22Rv1 (cell line): ENCODE results near the gene METAP1.
"Not testable (repeated sequence)": the region's sequence is repeated elsewhere in the genome, so short reads cannot be mapped to it uniquely, and the experiment has no call there.

Experiments
- H3K27ac ChIP-seq: fragments of 450-650 bp; 2 replicates; pipeline ENCODE4 v1.5.1; 2017
- ZFX ChIP-seq: fragments of 450-650 bp; IDR thresholded peaks from 2 replicates; pipeline ENCODE4 v1.6.1; 2017; ENCODE audit warnings: antibody characterized with exemption, borderline replicate concordance
- TF ChIP-seq, protein P1 (sequence below): fragments of 450-650 bp; IDR thresholded peaks from 2 replicates; pipeline ENCODE4 v1.5.1; 2017; ENCODE audit warnings: mild to moderate bottlenecking

The METAP1 gene

DNA sequence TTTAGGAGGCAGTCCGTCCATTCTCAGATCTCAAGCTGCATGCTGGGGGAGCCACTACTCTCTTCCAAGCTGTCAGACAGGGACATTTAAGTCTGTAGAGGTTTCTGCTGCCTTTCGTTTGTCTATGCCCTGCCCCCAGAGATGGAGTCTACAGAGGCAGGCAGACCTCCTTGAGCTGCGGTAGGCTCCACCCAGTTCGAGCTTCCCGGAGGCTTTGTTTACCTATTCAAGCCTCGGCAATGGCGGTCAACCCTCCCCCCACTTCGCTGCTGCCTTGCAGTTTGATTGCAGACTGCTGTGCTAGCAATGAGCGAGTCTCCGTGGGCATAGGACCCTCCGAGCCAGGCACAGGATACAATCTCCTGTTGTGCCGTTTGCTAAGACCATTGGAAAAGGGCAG, 103.8 kb downstream of the METAP1 start:
- no peak for TF ChIP-seq ZFX
- TF ChIP-seq, protein P1, sequence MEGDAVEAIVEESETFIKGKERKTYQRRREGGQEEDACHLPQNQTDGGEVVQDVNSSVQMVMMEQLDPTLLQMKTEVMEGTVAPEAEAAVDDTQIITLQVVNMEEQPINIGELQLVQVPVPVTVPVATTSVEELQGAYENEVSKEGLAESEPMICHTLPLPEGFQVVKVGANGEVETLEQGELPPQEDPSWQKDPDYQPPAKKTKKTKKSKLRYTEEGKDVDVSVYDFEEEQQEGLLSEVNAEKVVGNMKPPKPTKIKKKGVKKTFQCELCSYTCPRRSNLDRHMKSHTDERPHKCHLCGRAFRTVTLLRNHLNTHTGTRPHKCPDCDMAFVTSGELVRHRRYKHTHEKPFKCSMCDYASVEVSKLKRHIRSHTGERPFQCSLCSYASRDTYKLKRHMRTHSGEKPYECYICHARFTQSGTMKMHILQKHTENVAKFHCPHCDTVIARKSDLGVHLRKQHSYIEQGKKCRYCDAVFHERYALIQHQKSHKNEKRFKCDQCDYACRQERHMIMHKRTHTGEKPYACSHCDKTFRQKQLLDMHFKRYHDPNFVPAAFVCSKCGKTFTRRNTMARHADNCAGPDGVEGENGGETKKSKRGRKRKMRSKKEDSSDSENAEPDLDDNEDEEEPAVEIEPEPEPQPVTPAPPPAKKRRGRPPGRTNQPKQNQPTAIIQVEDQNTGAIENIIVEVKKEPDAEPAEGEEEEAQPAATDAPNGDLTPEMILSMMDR, result no peak
- H3K27ac ChIP-seq, result no peak overlapping the region

DNA sequence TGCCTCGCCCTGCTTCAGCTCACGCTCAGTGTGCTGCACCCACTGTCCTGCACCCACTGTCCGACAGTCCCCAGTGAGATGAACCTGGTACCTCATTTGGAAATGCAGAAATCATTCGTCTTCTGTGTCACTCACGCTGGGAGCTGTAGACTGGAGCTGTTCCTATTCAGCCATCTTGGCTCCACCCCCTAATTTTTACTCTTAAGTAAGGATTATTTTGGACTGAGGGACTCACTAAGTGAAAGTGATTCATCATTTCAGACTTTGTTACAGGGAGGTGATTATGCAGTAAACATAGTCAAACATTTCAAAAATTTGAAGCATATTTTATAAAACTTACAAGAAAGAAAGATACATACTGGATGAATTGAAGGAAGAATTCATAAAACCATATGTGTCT, 104.3 kb downstream of the METAP1 start:
- not testable (repeated sequence) for H3K27ac ChIP-seq

DNA sequence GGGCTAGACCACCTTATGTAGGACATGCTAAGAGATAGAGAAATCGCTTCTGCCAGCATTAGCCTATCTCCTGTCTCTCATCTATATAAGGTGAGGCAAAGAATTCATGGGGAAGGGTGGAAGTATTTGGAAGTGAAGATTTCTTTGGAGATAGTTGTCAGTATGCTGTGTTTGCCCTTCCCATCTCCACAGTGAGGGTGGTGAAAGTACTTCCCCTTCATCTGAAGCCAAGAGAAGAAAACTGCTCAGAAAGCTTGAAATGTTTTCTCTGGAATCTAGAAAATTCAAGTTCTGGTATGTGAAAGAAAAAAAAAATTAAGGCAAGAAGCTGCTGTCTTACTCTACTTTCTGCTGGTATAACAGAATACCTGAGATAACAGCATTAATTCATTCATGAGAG, 105.4 kb downstream of the METAP1 start:
- no peak for TF ChIP-seq ZFX
- TF ChIP-seq, protein P1, result no peak
- H3K27ac ChIP-seq, result no peak overlapping the region

DNA sequence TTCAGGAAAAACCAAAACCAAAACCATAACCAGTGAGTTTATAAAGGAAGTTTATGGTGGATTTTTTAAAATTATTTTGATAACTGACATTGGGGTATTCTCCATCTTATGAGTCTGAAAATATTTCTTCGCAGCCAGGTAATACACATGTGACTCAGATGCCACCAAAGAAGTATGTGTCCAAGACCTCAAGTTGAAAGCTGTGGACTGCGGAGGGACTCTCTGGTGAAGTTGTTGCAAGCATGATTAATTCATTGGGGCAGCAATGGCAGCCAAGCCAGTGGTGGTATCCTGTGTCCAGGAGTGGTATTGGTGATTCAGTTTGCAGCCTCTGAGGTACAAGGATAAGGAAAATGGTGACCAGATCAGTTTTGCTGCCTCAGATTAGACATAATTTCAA, 107.1 kb downstream of the METAP1 start:
- H3K27ac ChIP-seq, result no peak overlapping the region
- TF ChIP-seq ZFX, result no peak
- TF ChIP-seq, protein P1, result no peak

DNA sequence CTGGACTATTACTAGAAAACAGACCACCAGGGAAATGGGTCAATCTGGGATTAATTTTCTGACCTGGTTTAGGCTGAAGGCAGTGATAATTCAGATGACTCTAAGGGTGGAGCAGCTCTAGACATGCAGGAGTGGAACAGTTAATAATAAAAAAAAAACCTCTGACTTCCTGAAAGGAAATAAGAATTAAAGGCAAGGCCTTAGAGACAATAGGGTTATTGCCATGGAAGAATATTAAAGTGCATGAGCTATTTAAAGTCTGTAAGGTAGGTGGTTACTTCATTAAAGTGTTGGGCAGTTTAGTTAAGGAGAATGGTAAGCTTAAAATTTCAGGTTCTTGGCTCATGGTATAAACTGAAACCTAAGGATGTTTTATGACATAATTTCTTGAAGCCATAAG, 107.6 kb downstream of the METAP1 start:
- TF ChIP-seq, protein P1, result no peak
- no peak for TF ChIP-seq ZFX
- H3K27ac ChIP-seq, result no peak overlapping the region

DNA sequence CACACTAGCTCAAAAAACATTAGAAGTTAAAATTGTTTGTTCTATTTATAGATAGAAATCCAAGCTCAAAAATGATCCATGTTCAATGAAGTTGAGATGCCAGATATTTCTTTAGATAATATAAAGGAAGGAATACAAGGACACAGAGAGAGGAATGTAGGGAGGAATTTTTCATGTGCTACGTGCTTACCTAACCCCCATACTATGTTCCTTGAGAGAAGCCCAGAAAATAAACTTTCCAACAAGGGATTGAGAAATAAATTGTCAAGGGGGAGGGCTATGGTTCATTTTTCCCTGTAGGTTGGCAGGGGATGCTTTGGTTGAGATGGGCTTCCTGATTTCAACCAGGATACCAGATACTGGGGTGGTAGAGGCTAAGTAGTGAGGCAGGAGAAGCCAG, 108.6 kb downstream of the METAP1 start:
- no peak for TF ChIP-seq ZFX
- TF ChIP-seq, protein P1, result no peak
- H3K27ac ChIP-seq, result no peak overlapping the region

DNA sequence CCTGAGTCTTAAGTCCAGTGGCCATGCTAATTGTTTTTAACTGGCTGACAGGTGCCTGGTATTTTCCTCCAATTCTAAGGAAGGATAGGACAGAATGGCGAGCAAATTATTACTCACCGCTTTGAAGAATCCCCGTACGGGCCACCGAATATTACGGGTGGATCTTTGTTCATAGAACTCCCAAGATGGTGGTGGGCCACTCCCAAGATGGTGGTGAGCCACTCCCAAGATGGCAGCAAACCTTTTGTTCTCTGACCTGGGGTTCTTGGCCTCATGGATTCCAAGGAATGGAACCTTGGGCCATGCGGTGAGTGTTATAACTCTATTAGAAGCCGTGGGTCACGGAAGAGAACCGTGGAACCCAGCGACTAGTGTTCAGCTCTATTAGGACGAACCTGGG, 113.8 kb downstream of the METAP1 start:
- not testable (repeated sequence) for H3K27ac ChIP-seq
